SJCRH30 (cell line): ENCODE results near the gene MANF. TPM values are rescaled to one million over a fixed set of nuclear protein-coding genes. Genes with fewer than 3 reads are reported as not detected.

Experiments used
- DNase-seq, 2 experiments: peaks; one replicate each; pipeline ENCODE4 v3.0.0-alpha.2; 2015 to 2020
- H3K27ac ChIP-seq: fragments of 250-450 bp; sonication (Bioruptor Pico); 2 replicates; pipeline ENCODE4 v1.5.1; 2020; ENCODE audit warnings: mild to moderate bottlenecking, moderate library complexity
- H3K27me3 ChIP-seq: fragments of 250-450 bp; sonication (Bioruptor Pico); 2 replicates; pipeline ENCODE4 v1.5.1; 2020; ENCODE audit warnings: mild to moderate bottlenecking, moderate library complexity
- H3K36me3 ChIP-seq: fragments of 250-450 bp; sonication (Bioruptor Pico); 2 replicates; pipeline ENCODE4 v1.5.1; 2020; ENCODE audit warnings: mild to moderate bottlenecking, moderate library complexity
- H3K4me1 ChIP-seq: fragments of 250-450 bp; sonication (Bioruptor Pico); 2 replicates; pipeline ENCODE4 v1.5.1; 2020; ENCODE audit warnings: mild to moderate bottlenecking, moderate library complexity
- H3K4me3 ChIP-seq: fragments of 250-450 bp; sonication (Bioruptor Pico); 2 replicates; pipeline ENCODE4 v1.5.1; 2020; ENCODE audit warnings: mild to moderate bottlenecking, moderate library complexity
- H3K9me3 ChIP-seq: fragments of 250-450 bp; sonication (Bioruptor Pico); replicated peaks from 2 replicates; pipeline ENCODE4 v1.5.1; 2020; ENCODE audit warnings: mild to moderate bottlenecking, moderate library complexity
- total RNA-seq: library from RNA; depleted of rRNA; stranded (reverse); fragments of >200 nt; shearing (Covaris generic); gene quantifications from 2 replicates; pipeline ENCODE4 v1.2.3, GENCODE V29; 2014

MANF gene
- total RNA-seq, 1 experiment from 2014 or later: 101 TPM

DNA sequence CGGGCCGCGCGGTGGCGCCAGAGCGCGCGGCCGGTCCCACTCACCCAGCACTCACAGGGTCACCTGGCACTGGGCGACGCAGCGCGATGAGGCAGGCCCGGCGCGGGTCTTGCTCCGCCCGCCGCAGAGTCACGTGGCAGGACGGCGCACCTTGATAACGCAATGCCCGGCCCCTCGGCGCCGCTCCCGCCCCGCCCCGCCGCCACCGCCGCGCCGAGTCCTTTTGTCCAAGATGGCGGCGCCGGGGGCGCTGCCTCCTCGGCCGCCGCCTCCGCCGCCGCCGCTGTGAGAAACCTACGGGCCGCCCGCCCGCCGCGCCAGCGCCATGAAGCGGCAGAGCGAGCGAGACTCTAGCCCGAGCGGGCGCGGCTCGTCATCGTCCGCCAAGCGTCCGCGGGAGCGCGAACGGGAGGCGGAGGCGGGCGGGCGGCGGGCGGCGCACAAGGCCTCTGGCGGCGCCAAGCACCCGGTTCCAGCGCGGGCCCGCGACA, 6.0 kb downstream of the MANF start, which contains the start of gene RBM15B:
Gene RBM15B, plus strand, starts transcription at position 211 of the 491 bp plus-strand sequence. Its CDS starts 115 bp downstream, at position 326.
- Histone ChIP-seq H3K9me3 (no peaks in the 10 kb centered on the region), H3K4me1 (peaks cover 8% of the 10 kb centered on the region), H3K4me3 (peak within 1 kb of the TSS; percentile 76), H3K27me3 (no peaks in the 10 kb centered on the region), H3K36me3 (peaks cover 55% of the 10 kb centered on the region), H3K27ac (peak within 1 kb of the TSS; percentile 41; the same call in 1 of the 2 replicates)
- peak; percentile 96 to 98 for DNase-seq

DNA sequence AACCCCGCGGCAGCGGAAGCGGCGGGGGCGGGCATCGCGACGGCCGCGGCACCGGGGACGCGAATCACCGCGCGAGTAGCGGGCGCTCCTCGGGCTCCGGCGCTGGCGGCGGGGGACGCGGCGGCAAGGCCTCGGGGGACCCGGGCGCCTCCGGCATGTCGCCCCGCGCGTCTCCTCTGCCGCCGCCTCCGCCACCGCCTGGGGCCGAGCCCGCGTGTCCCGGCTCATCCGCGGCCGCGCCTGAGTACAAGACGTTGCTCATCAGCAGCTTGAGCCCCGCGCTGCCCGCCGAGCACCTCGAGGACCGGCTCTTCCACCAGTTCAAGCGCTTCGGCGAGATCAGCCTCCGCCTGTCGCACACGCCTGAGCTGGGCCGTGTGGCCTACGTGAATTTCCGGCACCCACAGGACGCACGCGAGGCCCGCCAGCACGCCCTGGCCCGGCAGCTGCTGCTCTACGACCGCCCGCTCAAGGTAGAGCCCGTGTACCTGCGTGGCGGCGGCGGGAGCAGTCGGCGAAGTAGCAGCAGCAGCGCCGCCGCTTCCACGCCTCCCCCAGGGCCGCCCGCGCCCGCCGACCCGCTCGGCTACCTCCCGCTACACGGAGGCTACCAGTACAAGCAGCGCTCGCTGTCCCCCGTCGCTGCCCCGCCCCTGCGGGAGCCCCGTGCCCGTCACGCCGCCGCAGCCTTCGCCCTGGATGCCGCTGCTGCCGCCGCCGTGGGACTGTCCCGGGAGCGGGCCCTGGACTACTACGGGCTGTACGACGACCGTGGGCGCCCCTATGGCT, 6.7 kb downstream of the MANF start:
- Histone ChIP-seq H3K4me3 (peak overlapping the region; percentile 76), H3K27me3 (no peaks in the 10 kb centered on the region), H3K27ac (peak overlapping the region; percentile 41; the same call in 1 of the 2 replicates), H3K36me3 (peaks cover 62% of the 10 kb centered on the region), H3K9me3 (no peaks in the 10 kb centered on the region), H3K4me1 (peaks cover 3% of the 10 kb centered on the region)
- DNase-seq: no peak

DNA sequence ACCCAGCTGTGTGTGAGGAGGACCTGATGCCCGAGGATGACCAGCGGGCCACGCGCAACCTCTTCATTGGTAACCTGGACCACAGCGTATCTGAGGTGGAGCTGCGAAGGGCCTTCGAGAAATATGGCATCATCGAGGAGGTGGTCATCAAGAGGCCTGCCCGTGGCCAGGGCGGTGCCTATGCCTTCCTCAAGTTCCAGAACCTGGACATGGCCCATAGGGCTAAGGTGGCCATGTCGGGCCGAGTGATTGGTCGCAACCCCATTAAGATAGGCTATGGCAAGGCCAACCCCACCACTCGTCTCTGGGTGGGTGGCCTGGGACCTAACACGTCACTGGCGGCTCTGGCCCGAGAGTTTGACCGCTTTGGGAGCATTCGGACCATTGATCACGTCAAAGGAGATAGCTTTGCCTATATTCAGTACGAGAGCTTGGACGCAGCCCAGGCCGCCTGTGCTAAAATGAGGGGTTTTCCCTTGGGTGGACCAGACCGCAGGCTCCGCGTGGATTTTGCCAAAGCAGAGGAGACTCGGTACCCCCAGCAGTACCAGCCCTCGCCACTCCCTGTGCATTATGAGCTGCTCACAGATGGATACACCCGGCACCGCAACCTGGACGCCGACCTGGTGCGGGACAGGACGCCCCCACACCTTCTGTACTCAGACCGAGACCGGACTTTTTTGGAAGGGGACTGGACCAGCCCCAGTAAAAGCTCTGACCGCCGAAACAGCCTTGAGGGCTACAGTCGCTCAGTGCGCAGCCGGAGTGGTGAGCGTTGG, 7.5 kb downstream of the MANF start:
- H3K27ac ChIP-seq: no peak overlapping the region
- no peak for DNase-seq
- H3K36me3 ChIP-seq: peaks cover 68% of the 10 kb centered on the region
- H3K4me3 ChIP-seq: no peak overlapping the region
- H3K27me3 ChIP-seq: no peaks in the 10 kb centered on the region
- peaks cover 3% of the 10 kb centered on the region for H3K4me1 ChIP-seq
- H3K9me3 ChIP-seq: no peaks in the 10 kb centered on the region

DNA sequence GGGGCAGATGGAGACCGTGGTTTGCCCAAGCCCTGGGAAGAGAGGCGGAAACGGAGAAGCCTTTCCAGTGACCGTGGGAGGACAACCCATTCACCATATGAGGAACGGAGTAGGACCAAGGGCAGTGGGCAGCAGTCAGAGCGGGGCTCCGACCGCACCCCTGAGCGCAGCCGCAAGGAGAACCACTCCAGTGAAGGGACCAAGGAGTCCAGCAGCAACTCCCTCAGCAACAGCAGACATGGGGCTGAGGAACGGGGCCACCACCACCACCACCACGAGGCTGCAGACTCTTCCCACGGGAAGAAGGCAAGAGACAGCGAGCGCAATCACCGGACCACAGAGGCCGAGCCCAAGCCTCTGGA, 8.0 kb downstream of the MANF start:
- no peak for DNase-seq
- Histone ChIP-seq H3K9me3 (no peaks in the 10 kb centered on the region), H3K4me1 (peaks cover 3% of the 10 kb centered on the region), H3K4me3 (no peak overlapping the region), H3K36me3 (peaks cover 74% of the 10 kb centered on the region), H3K27ac (no peak overlapping the region), H3K27me3 (no peaks in the 10 kb centered on the region)

DNA sequence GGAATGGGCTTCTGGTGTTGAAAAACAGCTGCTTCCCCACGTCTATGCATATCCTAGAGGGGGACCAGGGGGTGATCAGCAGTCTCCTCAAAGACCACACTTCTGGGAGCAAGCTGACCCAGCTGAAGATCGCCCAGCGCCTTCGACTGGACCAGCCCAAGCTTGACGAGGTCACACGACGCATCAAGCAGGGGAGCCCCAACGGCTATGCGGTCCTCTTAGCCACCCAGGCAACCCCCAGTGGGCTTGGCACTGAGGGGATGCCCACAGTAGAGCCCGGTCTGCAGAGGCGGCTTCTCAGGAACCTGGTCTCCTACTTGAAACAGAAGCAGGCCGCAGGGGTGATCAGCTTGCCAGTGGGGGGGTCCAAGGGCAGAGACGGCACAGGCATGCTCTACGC, 8.5 kb downstream of the MANF start:
- H3K9me3 ChIP-seq: no peaks in the 10 kb centered on the region
- DNase-seq: no peak
- H3K4me3 ChIP-seq: no peak overlapping the region
- no peak overlapping the region for H3K27ac ChIP-seq
- H3K4me1 ChIP-seq: peaks cover 3% of the 10 kb centered on the region
- no peaks in the 10 kb centered on the region for H3K27me3 ChIP-seq
- peaks cover 77% of the 10 kb centered on the region for H3K36me3 ChIP-seq

DNA sequence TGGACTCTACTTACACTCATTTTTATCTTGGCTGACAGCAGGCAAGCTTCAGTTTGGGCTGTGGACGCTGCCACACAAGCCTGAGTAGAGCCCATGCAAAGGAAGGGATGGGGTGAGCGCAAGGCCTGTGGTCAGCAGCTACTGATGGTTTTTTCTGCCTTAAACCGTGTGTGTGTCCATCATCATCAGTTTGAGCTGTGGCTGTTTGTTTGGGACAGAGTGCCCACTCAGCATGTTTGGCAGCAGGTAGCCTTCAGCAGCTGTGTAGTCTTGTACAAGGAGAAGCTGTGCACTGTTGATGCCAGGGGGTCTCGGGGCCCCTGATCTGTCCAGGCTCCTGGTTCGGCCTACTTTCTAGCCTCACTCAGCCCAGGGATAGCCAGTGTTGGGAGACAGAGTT, 9.4 kb downstream of the MANF start:
- Histone ChIP-seq H3K9me3 (no peaks in the 10 kb centered on the region), H3K36me3 (peaks cover 69% of the 10 kb centered on the region), H3K27me3 (no peaks in the 10 kb centered on the region), H3K4me1 (peaks cover 3% of the 10 kb centered on the region), H3K4me3 (no peak overlapping the region), H3K27ac (no peak overlapping the region)
- DNase-seq: no peak

DNA sequence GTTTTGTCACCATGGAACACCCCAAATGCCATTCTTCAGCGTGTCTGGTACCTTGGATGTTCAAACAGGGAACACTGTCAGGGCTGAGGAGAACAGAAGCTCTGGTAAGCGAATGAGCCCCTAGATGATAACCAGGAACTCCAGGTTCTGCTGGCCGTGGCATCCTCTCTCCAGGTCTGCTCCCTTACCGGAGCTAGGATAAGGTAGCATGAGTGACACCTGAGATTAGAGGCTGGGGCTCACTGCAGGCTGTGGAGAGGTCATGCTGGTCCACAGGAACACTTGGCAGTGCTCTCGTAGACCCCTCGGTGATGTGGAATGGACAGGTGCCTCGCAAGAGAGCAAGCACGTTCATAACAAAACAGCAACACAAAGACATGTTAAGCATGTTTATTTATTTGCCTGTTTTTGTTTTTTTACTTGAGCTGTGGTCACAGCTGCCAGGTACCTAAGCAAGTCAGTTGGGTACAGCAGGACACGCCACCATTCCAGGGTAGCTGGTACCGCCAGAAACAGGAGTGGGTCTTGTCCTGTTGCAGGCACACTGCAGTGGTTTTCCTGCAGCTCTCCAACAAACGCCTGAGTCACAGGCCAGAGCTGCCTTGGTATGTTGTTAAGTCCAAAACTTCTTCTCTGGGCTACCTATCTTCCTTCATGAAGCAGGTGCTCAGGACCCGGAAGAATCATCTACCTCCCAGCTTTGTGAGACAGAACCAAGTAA, 10.6 kb downstream of the MANF start:
- no peaks in the 10 kb centered on the region for H3K27me3 ChIP-seq
- no peaks in the 10 kb centered on the region for H3K9me3 ChIP-seq
- peaks cover 62% of the 10 kb centered on the region for H3K36me3 ChIP-seq
- DNase-seq: no peak
- peaks cover under 1% of the 10 kb centered on the region; the same call in 1 of the 2 replicates for H3K4me1 ChIP-seq
- no peak overlapping the region for H3K4me3 ChIP-seq
- no peak overlapping the region for H3K27ac ChIP-seq

DNA sequence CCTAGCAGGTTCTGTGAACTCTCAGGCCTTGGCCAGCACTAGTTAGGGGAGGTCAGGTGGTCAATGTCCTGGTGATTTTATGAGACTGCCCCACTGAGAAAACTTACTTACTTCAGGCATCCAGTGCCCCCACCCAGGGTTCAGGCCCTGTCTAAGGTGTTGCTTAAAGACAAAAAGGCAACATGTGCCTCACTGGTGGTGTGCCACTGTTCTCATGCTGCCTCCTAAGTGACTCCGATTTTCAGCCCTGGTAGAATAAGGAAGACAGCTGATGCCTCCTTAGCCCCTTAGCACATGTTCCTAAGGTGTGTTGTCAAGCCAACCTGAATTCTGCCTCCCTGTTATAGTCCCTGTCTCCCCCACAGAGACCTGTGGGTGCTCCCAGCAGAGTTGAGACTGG, 11.3 kb downstream of the MANF start:
- Histone ChIP-seq H3K4me1 (no peaks in the 10 kb centered on the region; the same call in 1 of the 2 replicates), H3K27me3 (no peaks in the 10 kb centered on the region), H3K27ac (no peak overlapping the region), H3K9me3 (no peaks in the 10 kb centered on the region), H3K36me3 (peaks cover 65% of the 10 kb centered on the region), H3K4me3 (no peak overlapping the region)
- no peak for DNase-seq

DNA sequence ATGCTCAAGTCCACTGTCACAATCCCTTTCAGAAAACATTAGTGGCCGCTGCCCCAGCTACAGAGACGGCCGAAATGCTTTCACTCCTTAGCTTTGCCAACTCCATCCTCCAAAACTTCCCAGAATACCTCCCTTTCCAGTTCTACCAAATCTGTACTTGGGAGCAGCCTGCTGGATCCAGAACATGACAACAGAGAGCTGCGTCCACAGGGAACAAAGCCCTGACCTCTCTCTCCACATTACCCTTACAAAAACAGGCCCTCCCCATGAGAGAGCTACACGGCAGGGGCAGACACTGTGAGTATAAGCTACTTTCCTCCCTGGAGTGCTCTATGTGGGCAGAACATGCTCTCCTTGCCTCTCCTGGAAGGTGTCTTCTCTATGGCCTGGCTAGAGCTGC, 12.3 kb downstream of the MANF start:
- Histone ChIP-seq H3K36me3 (peaks cover 69% of the 10 kb centered on the region), H3K4me3 (no peak overlapping the region), H3K27me3 (no peaks in the 10 kb centered on the region), H3K9me3 (no peaks in the 10 kb centered on the region), H3K4me1 (no peaks in the 10 kb centered on the region; the same call in 1 of the 2 replicates), H3K27ac (no peak overlapping the region)
- DNase-seq: no peak

DNA sequence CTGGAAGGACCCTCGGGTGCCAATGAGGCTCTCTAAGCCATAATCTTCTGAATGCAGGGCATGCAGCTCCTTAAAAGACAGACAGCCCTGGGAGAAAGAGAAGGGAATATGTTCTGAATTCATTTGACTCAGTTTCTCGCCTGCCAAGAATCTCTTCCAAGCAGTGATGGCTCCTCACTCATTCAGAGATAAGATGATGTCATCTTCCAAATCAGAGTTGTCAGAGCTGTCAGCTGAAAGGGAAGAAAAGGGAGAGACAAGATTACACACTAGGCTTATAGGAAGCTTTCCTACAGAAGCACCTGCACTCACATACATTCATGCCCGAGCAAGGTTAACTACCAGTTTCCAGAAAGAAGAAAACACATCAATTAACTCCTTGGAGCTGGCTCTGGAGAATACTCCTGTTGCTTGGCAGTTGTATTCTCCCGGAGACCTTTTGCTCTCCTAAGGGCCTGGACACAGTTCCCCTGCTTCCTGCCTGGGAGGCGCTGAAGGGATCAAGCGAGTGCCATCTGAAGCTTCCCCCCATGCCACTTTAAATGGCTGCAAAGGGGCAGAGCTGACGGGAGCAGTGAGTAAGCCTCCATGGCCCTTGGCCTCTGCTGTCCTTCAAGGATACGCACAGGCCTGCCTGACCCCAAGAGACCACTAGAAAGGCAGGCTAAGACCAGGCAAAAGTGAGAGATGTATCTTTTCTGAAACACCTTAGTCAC, 13.7 kb downstream of the MANF start:
- no peaks in the 10 kb centered on the region for H3K4me1 ChIP-seq
- H3K27me3 ChIP-seq: no peaks in the 10 kb centered on the region
- no peak overlapping the region for H3K27ac ChIP-seq
- no peak for DNase-seq
- H3K4me3 ChIP-seq: no peak overlapping the region
- no peaks in the 10 kb centered on the region for H3K9me3 ChIP-seq
- H3K36me3 ChIP-seq: peaks cover 62% of the 10 kb centered on the region

DNA sequence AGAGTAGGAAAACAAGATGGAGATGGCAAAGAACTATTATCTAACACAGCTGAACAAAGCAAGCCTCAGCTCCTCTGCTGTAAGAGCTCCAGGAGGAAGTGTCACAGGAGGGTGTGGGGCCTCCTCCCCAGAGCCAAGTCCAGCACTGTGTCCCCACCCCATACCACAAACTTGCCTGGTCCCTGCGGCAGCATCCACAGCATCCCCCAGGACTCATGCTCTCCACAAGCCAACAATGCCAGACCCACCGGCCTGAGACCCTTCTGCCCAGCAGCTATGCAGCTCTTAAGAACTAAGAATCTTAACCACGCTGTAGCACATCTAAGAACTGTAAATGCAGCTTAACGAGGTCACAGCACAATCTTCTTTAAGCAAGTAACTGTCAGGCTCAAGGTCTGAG, 15.1 kb downstream of the MANF start:
- Histone ChIP-seq H3K4me3 (no peak overlapping the region), H3K27me3 (no peaks in the 10 kb centered on the region), H3K27ac (no peak overlapping the region), H3K36me3 (peaks cover 54% of the 10 kb centered on the region), H3K4me1 (no peaks in the 10 kb centered on the region), H3K9me3 (no peaks in the 10 kb centered on the region)
- DNase-seq: no peak

DNA sequence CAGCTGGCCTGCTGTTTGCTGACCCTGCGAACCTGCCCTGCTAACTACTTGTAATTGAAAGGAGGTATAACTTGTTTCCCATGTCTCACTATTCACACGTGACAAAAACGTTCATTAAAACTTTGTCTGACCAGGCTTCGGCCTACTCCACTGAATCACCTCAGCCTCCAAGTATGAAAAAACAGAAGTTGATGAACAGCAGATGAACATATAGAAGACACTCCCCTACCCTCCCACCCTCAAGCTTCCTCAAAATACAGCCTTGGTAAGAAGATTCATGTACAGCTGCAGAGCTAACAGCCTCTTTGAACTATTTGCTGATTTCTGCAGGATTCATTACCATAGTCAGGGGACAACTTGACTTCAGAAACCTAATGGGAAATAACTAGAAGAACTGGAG, 16.6 kb downstream of the MANF start:
- peaks cover 39% of the 10 kb centered on the region for H3K36me3 ChIP-seq
- no peaks in the 10 kb centered on the region for H3K4me1 ChIP-seq

DNA sequence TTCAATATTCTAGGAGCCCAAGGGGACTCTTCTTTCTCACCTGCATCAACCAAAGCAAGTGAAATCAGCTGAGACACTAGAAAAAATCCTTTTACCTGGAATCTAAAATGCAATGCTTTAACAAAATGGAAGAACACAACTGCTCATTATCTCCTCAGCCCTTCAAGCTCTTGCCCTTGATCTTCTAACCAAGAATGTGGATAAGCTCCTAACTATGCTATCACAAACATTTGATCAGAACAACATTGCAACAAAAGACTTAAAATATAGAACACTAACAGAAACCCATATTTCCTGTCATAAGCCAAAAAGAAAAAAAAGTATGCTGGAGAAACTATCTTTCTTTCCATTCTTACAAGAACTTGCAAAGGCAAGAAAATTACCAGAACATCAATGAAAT, 18.6 kb downstream of the MANF start:
- Histone ChIP-seq H3K27me3 (no peaks in the 10 kb centered on the region), H3K4me3 (no peak overlapping the region), H3K36me3 (peaks cover 35% of the 10 kb centered on the region), H3K4me1 (no peaks in the 10 kb centered on the region), H3K27ac (no peak overlapping the region), H3K9me3 (no peaks in the 10 kb centered on the region)
- DNase-seq: no peak

More for the DNA sequence above, 16.6 kb downstream of the MANF start:
- DNase-seq: no peak
- no peaks in the 10 kb centered on the region for H3K9me3 ChIP-seq
- no peaks in the 10 kb centered on the region for H3K27me3 ChIP-seq
- no peak overlapping the region for H3K27ac ChIP-seq
- no peak overlapping the region for H3K4me3 ChIP-seq

DNA sequence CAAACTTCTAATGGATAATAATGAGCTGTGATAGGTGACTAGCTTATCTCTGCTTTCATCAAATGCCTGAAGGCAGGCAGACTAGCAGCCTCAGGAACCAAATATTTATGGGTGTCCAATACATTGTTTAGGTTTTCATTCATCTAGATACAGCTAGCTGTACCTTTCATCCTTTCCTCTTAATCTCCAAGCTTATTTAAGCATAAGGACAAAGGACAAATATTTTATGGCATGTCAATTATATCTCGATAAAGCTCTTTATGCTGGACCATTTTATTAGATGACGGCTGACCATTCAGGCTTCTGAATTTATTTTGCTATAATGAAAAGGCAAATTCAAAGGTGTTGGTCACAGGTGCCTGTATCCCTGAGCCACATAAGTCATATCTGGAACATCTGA, 22.9 kb downstream of the MANF start:
- Histone ChIP-seq H3K27me3 (no peaks in the 10 kb centered on the region), H3K9me3 (no peaks in the 10 kb centered on the region), H3K27ac (no peak overlapping the region), H3K4me3 (no peak overlapping the region), H3K36me3 (peaks cover 47% of the 10 kb centered on the region), H3K4me1 (no peaks in the 10 kb centered on the region)
- DNase-seq: no peak
